H9 (cell line): ENCODE results near the gene AP5M1. TPM values are rescaled to one million over a fixed set of nuclear protein-coding genes. Genes with fewer than 3 reads are reported as not detected.

Experiments
- DNase-seq: peaks from one replicate; pipeline ENCODE4 v3.0.0-alpha.2; 2017
- H2AFZ ChIP-seq: one replicate; pipeline ENCODE4 v1.6.1; 2013; ENCODE audit warnings: mild to moderate bottlenecking, low read length, control low read depth, moderate library complexity
- H2AK5ac ChIP-seq: 2 replicates; pipeline ENCODE4 v1.6.1; 2013; ENCODE audit warnings: low read length, control low read depth, mixed read lengths; ENCODE audit not compliant: insufficient read length
- H2BK120ac ChIP-seq: one replicate; pipeline ENCODE4 v1.6.1; 2013; ENCODE audit warnings: low read depth, mild to moderate bottlenecking, low read length, control low read depth, inconsistent platforms; ENCODE audit not compliant: poor library complexity, severe bottlenecking
- H2BK12ac ChIP-seq: 2 replicates; pipeline ENCODE4 v1.6.1; 2013; ENCODE audit warnings: low read length, control low read depth, mixed read lengths, low read depth; ENCODE audit not compliant: insufficient read length
- H2BK15ac ChIP-seq: 2 replicates; pipeline ENCODE4 v1.6.1; 2013; ENCODE audit warnings: low read depth, low read length, control low read depth
- H2BK20ac ChIP-seq: one replicate; pipeline ENCODE4 v1.6.1; 2013; ENCODE audit warnings: low read depth, mild to moderate bottlenecking, low read length, control low read depth, inconsistent platforms; ENCODE audit not compliant: poor library complexity, severe bottlenecking
- H2BK5ac ChIP-seq: 2 replicates; pipeline ENCODE4 v1.6.1; 2013; ENCODE audit warnings: low read length, control low read depth, mixed read lengths; ENCODE audit not compliant: insufficient read length
- H3K14ac ChIP-seq: 2 replicates; pipeline ENCODE4 v1.6.1; 2013; ENCODE audit warnings: low read length, control low read depth; ENCODE audit not compliant: insufficient read depth
- H3K18ac ChIP-seq: 2 replicates; pipeline ENCODE4 v1.6.1; 2013; ENCODE audit warnings: low read depth, mild to moderate bottlenecking, mixed read lengths, low read length, control low read depth; ENCODE audit not compliant: insufficient read length
- H3K23ac ChIP-seq: 2 replicates; pipeline ENCODE4 v1.6.1; 2013; ENCODE audit warnings: low read length, control low read depth, mixed read lengths, low read depth; ENCODE audit not compliant: insufficient read length
- H3K23me2 ChIP-seq: 2 replicates; pipeline ENCODE4 v1.6.1; 2013; ENCODE audit warnings: low read depth, mild to moderate bottlenecking, mixed read lengths, low read length, control low read depth; ENCODE audit not compliant: insufficient read length, poor library complexity, severe bottlenecking
- H3K27ac ChIP-seq: 2 replicates; pipeline ENCODE4 v1.5.1; 2013; ENCODE audit warnings: low read length, control low read depth, mixed read lengths, low read depth; ENCODE audit not compliant: insufficient read length
- H3K27me3 ChIP-seq: 2 replicates; pipeline ENCODE4 v1.6.1; 2013; ENCODE audit warnings: low read length, control low read depth, inconsistent platforms; ENCODE audit not compliant: insufficient read depth
- H3K4ac ChIP-seq: 2 replicates; pipeline ENCODE4 v1.6.1; 2013; ENCODE audit warnings: low read depth, mild to moderate bottlenecking, control low read depth, inconsistent platforms, low read length, moderate library complexity
- H3K4me1 ChIP-seq: 2 replicates; pipeline ENCODE4 v1.6.1; 2013; ENCODE audit warnings: low read length, control low read depth, inconsistent platforms; ENCODE audit not compliant: insufficient read depth
- H3K4me2 ChIP-seq: 2 replicates; pipeline ENCODE4 v1.6.1; 2013; ENCODE audit warnings: low read length, control low read depth, mixed read lengths; ENCODE audit not compliant: insufficient read length, insufficient read depth
- H3K56ac ChIP-seq: 2 replicates; pipeline ENCODE4 v1.6.1; 2013; ENCODE audit warnings: low read depth, mild to moderate bottlenecking, mixed read lengths, low read length, control low read depth; ENCODE audit not compliant: insufficient read length
- H3K79me1 ChIP-seq: 2 replicates; pipeline ENCODE4 v1.6.1; 2013; ENCODE audit warnings: low read depth, mild to moderate bottlenecking, moderate library complexity, low read length, control low read depth, inconsistent platforms; ENCODE audit not compliant: insufficient read depth, poor library complexity, severe bottlenecking
- H3K79me2 ChIP-seq: 2 replicates; pipeline ENCODE4 v1.6.1; 2013; ENCODE audit warnings: low read length, control low read depth, inconsistent platforms; ENCODE audit not compliant: insufficient read depth
- H3K9ac ChIP-seq: 2 replicates; pipeline ENCODE4 v1.6.1; 2013; ENCODE audit warnings: low read length, control low read depth, mixed read lengths; ENCODE audit not compliant: insufficient read length; ENCODE audit errors: extremely low read depth
- H3K9me3 ChIP-seq: one replicate; pipeline ENCODE4 v1.6.1; 2013; ENCODE audit warnings: low read depth, low read length, inconsistent platforms; ENCODE audit not compliant: control insufficient read depth
- H3T11ph ChIP-seq: one replicate; pipeline ENCODE4 v1.6.1; 2013; ENCODE audit warnings: mild to moderate bottlenecking, low read length, control low read depth, inconsistent platforms
- H4K20me1 ChIP-seq: one replicate; pipeline ENCODE4 v1.6.1; 2013; ENCODE audit not compliant: control insufficient read depth, insufficient read length, insufficient read depth
- H4K5ac ChIP-seq: 2 replicates; pipeline ENCODE4 v1.6.1; 2013; ENCODE audit warnings: low read depth, mild to moderate bottlenecking, mixed read lengths, low read length, control low read depth; ENCODE audit not compliant: insufficient read length
- H4K8ac ChIP-seq: replicated peaks from 2 replicates; pipeline ENCODE4 v1.6.1; 2013; ENCODE audit warnings: low read length, control low read depth, mixed read lengths, low read depth; ENCODE audit not compliant: insufficient read length
- H4K91ac ChIP-seq: 2 replicates; pipeline ENCODE4 v1.6.1; 2013; ENCODE audit warnings: low read depth, mild to moderate bottlenecking, moderate library complexity, mixed read lengths, low read length, control low read depth; ENCODE audit not compliant: insufficient read length
- H3K27ac Mint-ChIP-seq, 3 experiments: 2 replicates in 2 of 3; 3 replicates in 1 of 3; pipeline ENCODE4 v1.8.0; 2020 to 2021; ENCODE audit warnings: mixed read lengths in 3 of 3, mild to moderate bottlenecking in 1 of 3, moderate library complexity in 1 of 3
- H3K27me3 Mint-ChIP-seq: 2 replicates; pipeline ENCODE4 v1.8.0; 2021; ENCODE audit warnings: low read depth, mild to moderate bottlenecking, moderate library complexity, mixed read lengths
- H3K36me3 Mint-ChIP-seq, 3 experiments: 2 replicates in 2 of 3; 3 replicates in 1 of 3; pipeline ENCODE4 v1.8.0; 2020 to 2021; ENCODE audit warnings: low read depth in 3 of 3, mixed read lengths in 3 of 3; ENCODE audit not compliant: insufficient read depth in 1 of 3
- H3K4me1 Mint-ChIP-seq, 2 experiments: 2 replicates each; pipeline ENCODE4 v1.8.0; 2020; ENCODE audit warnings: mixed read lengths in 2 of 2
- H3K4me3 Mint-ChIP-seq, 2 experiments: 2 replicates in 1 of 2; 3 replicates in 1 of 2; pipeline ENCODE4 v1.8.0; 2020 to 2021; ENCODE audit warnings: mild to moderate bottlenecking in 2 of 2, mixed read lengths in 2 of 2, moderate library complexity in 1 of 2
- H3K9me3 Mint-ChIP-seq, 2 experiments: 2 replicates in 1 of 2; 3 replicates in 1 of 2; pipeline ENCODE4 v1.8.0; 2020; ENCODE audit warnings: mild to moderate bottlenecking in 2 of 2, mixed read lengths in 2 of 2, moderate library complexity in 1 of 2
- CTCF ChIP-seq: fragments of 200-600 bp; sonication (generic); conservative IDR thresholded peaks from 3 replicates; pipeline ENCODE4 v1.8.0; 2021; ENCODE audit warnings: antibody characterized with exemption, mild to moderate bottlenecking
- WGBS: extraction: QIAGEN DNeasy Blood & Tissue Kit; methylation state at CpG from one replicate; pipeline ENCODE4 v1.1.7; 2013; ENCODE audit warnings: missing lambda C conversion rate, low lambda C conversion rate, mixed read lengths; ENCODE audit not compliant: insufficient read length; ENCODE audit errors: extremely low coverage; 5-methylcytosine and 5-hydroxymethylcytosine counted together
- total RNA-seq: library from RNA; stranded (reverse); gene quantifications from 2 replicates; pipeline ENCODE4 v1.2.1, GENCODE V29; 2021

AP5M1 gene
- total RNA-seq, 1 experiment from 2014 or later: 42.6 TPM

GRCh38 chr14:57297852-57298251 is 29.1 kb downstream of the AP5M1 start:
- Histone ChIP-seq H3K23ac (no peak overlapping the region), H3K23me2 (no peaks in the 10 kb centered on the region), H2AFZ (no peak overlapping the region), H2AK5ac (no peak overlapping the region), H3K18ac (no peak overlapping the region), H2BK12ac (no peak overlapping the region), H3K4me1 (no peaks in the 10 kb centered on the region; the same call in 1 of the 2 replicates), H3K79me1 (no peaks in the 10 kb centered on the region), H3T11ph (no peak overlapping the region), H4K20me1 (no peaks in the 10 kb centered on the region), H3K9me3 (no peaks in the 10 kb centered on the region), H2BK120ac (no peak overlapping the region), H4K5ac (no peak overlapping the region), H2BK5ac (no peak overlapping the region), H3K27me3 (no peaks in the 10 kb centered on the region), H3K56ac (no peak overlapping the region), H3K27ac (no peak overlapping the region), H3K79me2 (no peaks in the 10 kb centered on the region), H3K4me2 (no peak overlapping the region), H3K14ac (no peak overlapping the region), H3K9ac (no peak overlapping the region), H3K4ac (no peak overlapping the region), H2BK15ac (no peak overlapping the region), H2BK20ac (no peak overlapping the region), H4K8ac (no peak overlapping the region), H4K91ac (no peak overlapping the region)
- no peaks in the 10 kb centered on the region for H3K36me3 Mint-ChIP-seq
- no CpG with 5 or more reads among the region's 4 CpGs for WGBS
- no peak for DNase-seq
- H3K4me3 Mint-ChIP-seq: no peak overlapping the region
- no peaks in the 10 kb centered on the region for H3K9me3 Mint-ChIP-seq
- H3K27me3 Mint-ChIP-seq: no peaks in the 10 kb centered on the region
- H3K4me1 Mint-ChIP-seq: peaks cover 0 to 3% of the 10 kb centered on the region in 2 experiments; a peak in 2 of 4 replicates
- TF ChIP-seq CTCF: no peak
- H3K27ac Mint-ChIP-seq: no peak overlapping the region
